HepG2 (cell line): ENCODE measurements around the gene GJB6.

Source experiments
- HNF4G ChIP-seq, 2 experiments: sonication (generic) in 1 of 2; formaldehyde crosslinking in 1 of 2; IDR thresholded peaks; 2 replicates each; pipeline versions ENCODE4 v1.4.0 to v1.6.1; 2011 to 2020; ENCODE audit warnings: borderline replicate concordance in 2 of 2, low read depth in 2 of 2, mild to moderate bottlenecking in 2 of 2, low read length in 1 of 2, missing genetic modification reagents in 1 of 2, moderate library complexity in 1 of 2
- ZNF160 ChIP-seq: sonication (generic); formaldehyde crosslinking; IDR thresholded peaks from 2 replicates; pipeline ENCODE4 v1.8.0; 2022; ENCODE audit warnings: mild to moderate bottlenecking, inconsistent platforms, missing genetic modification reagents

- TF ChIP-seq ZNF160: no peak
- no peak for TF ChIP-seq HNF4G (IDR thresholded peaks at IDR 0.05; ENCODE audit: borderline replicate concordance, low read depth, low read length)
- no peak for TF ChIP-seq HNF4G (CRISPR knock-in tag; IDR thresholded peaks at IDR 0.05; ENCODE audit: borderline replicate concordance, low read depth)
Observed at GRCh38 chr13:20186771-20187170, 45.3 kb downstream of the GJB6 start.
